MM.1S (cell line): ENCODE measurements around the gene ADAMTS17.

Source experiments
- DNase-seq: peaks from one replicate; pipeline ENCODE4 v3.0.0-alpha.2; 2015
- H2AFZ ChIP-seq: fragments of 300-600 bp; sonication (generic); 2 replicates; pipeline ENCODE4 v1.6.0; 2016; ENCODE audit warnings: antibody characterized with exemption, low read length
- H3F3A ChIP-seq: fragments of 300-600 bp; sonication (generic); 2 replicates; pipeline ENCODE4 v1.6.1; 2016; ENCODE audit warnings: mild to moderate bottlenecking, antibody characterized with exemption, low read length, moderate library complexity, mixed read lengths; ENCODE audit not compliant: insufficient read depth
- H3K27ac ChIP-seq: fragments of 300-600 bp; sonication (generic); 2 replicates; pipeline ENCODE4 v1.5.1; 2016; ENCODE audit warnings: mild to moderate bottlenecking, low read length
- H3K27me3 ChIP-seq: fragments of 300-600 bp; sonication (generic); replicated peaks from 2 replicates; pipeline ENCODE4 v1.6.0; 2016; ENCODE audit warnings: low read length; ENCODE audit not compliant: insufficient read depth
- H3K36me3 ChIP-seq: fragments of 300-600 bp; sonication (generic); replicated peaks from 2 replicates; pipeline ENCODE4 v1.6.1; 2016; ENCODE audit warnings: mild to moderate bottlenecking, low read length, mixed read lengths; ENCODE audit not compliant: insufficient read depth
- H3K4me1 ChIP-seq: fragments of 300-600 bp; sonication (generic); 2 replicates; pipeline ENCODE4 v1.6.1; 2016; ENCODE audit warnings: low read length, mixed read lengths
- H3K4me2 ChIP-seq: fragments of 300-600 bp; sonication (generic); 2 replicates; pipeline ENCODE4 v1.6.0; 2016; ENCODE audit warnings: low read depth, low read length
- H3K4me3 ChIP-seq: fragments of 300-600 bp; sonication (generic); 2 replicates; pipeline ENCODE4 v1.5.1; 2016; ENCODE audit warnings: low read length, mixed read lengths
- H3K79me2 ChIP-seq: fragments of 300-600 bp; sonication (generic); 2 replicates; pipeline ENCODE4 v1.6.1; 2016; ENCODE audit warnings: mixed run types, low read length, mixed read lengths
- H3K9ac ChIP-seq: fragments of 300-600 bp; sonication (generic); 2 replicates; pipeline ENCODE4 v1.6.1; 2016; ENCODE audit warnings: low read length, mixed read lengths
- H3K9me2 ChIP-seq: fragments of 300-600 bp; sonication (generic); replicated peaks from 2 replicates; pipeline ENCODE4 v1.6.1; 2016; ENCODE audit warnings: mild to moderate bottlenecking, low read length, mixed read lengths; ENCODE audit not compliant: insufficient read depth
- H3K9me3 ChIP-seq: fragments of 300-600 bp; sonication (generic); replicated peaks from 2 replicates; pipeline ENCODE4 v1.6.1; 2016; ENCODE audit warnings: mild to moderate bottlenecking, low read length, mixed read lengths; ENCODE audit not compliant: insufficient read depth
- H4K20me1 ChIP-seq: fragments of 300-600 bp; sonication (generic); 2 replicates; pipeline ENCODE4 v1.6.1; 2016; ENCODE audit warnings: mild to moderate bottlenecking, low read length, moderate library complexity, mixed read lengths; ENCODE audit not compliant: insufficient read depth
- CTCF ChIP-seq: fragments of 300-600 bp; sonication (generic); IDR thresholded peaks from 2 replicates; pipeline ENCODE4 v1.5.1; 2016; ENCODE audit warnings: antibody characterized with exemption, low read length, mixed read lengths
- EZH2 ChIP-seq: fragments of 300-600 bp; sonication (generic); optimal IDR thresholded peaks from 2 replicates; pipeline ENCODE3; 2017; ENCODE audit warnings: low read depth, mild to moderate bottlenecking, antibody characterized with exemption, low read length, mixed read lengths
- EZH2phosphoT487 ChIP-seq: fragments of 300-600 bp; sonication (generic); IDR thresholded peaks from 2 replicates; pipeline ENCODE4 v1.6.1; 2018; ENCODE audit warnings: antibody characterized with exemption, low read length

The ADAMTS17 gene

GRCh38 chr15:99995543-99995942, 346.2 kb downstream of the ADAMTS17 start:
- no peaks in the 10 kb centered on the region for H4K20me1 ChIP-seq
- no peaks in the 10 kb centered on the region for H3K4me1 ChIP-seq
- no peak overlapping the region for H3K4me3 ChIP-seq
- no peaks in the 10 kb centered on the region for H3K36me3 ChIP-seq
- no peak overlapping the region for H3K4me2 ChIP-seq
- no peaks in the 10 kb centered on the region for H3K9me2 ChIP-seq
- no peak overlapping the region for H3K27ac ChIP-seq
- H3K9ac ChIP-seq: no peak overlapping the region
- no peaks in the 10 kb centered on the region for H3K27me3 ChIP-seq
- H2AFZ ChIP-seq: no peak overlapping the region
- H3K79me2 ChIP-seq: no peaks in the 10 kb centered on the region
- no peaks in the 10 kb centered on the region for H3K9me3 ChIP-seq
- no peak for DNase-seq
- TF ChIP-seq CTCF (no peak), EZH2phosphoT487 (no peak), EZH2 (no peak)
- no peaks in the 10 kb centered on the region for H3F3A ChIP-seq

DNA sequence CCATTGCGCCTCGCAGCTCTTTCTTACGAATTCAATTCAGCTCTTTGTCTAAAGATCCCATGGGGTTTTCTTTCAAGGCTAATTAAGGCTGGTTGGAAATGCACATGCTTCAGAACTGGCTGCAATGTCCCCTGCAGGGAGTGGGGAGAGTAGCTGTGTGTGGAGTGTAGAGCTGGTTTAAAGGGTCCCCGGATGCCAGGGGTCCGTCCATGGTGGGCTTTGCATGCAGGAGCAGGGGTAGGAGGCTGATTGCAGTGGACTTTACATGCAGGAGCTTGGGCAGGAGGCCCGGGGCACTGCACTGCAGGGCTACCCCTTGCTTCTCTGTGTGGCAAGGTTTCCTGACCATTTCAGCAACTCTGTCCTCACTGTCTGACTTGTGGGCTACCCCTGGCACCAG, 346.9 kb downstream of the ADAMTS17 start:
- Histone ChIP-seq H3K9ac (no peak overlapping the region), H3K4me2 (no peak overlapping the region), H3K79me2 (no peaks in the 10 kb centered on the region), H4K20me1 (no peaks in the 10 kb centered on the region), H3K4me3 (no peak overlapping the region), H3K36me3 (no peaks in the 10 kb centered on the region), H3K9me2 (no peaks in the 10 kb centered on the region), H3K27ac (no peak overlapping the region), H3K4me1 (no peaks in the 10 kb centered on the region), H3K9me3 (no peaks in the 10 kb centered on the region), H2AFZ (no peak overlapping the region), H3K27me3 (no peaks in the 10 kb centered on the region), H3F3A (no peaks in the 10 kb centered on the region)
- TF ChIP-seq EZH2phosphoT487 (no peak), EZH2 (no peak), CTCF (no peak)
- DNase-seq: no peak

DNA sequence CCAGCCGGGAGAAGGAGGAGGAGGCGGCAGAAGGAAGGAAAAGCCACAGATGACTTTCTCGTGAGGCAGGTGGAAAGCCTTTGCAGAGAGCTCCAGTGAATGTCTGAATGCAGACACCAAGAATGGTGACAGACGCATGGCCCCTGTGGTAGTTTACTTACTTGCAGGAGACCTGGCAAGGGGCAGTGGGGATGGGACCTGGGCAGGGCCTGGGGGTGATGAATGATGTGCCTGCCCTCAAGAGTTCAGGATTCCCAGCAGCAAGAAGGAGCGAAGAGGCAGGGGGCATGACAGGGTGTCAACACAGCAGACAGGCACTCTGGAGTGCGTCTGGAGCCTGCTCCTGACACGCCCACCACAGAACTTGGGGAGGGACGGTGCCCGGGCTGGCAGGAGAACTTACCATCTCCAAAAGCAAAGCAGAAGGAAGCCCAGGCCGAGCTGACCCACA, 348.1 kb downstream of the ADAMTS17 start:
- H2AFZ ChIP-seq: no peak overlapping the region

More for the DNA sequence above, 348.1 kb downstream of the ADAMTS17 start:
- H3K27me3 ChIP-seq: no peaks in the 10 kb centered on the region
- no peaks in the 10 kb centered on the region for H4K20me1 ChIP-seq
- TF ChIP-seq CTCF (no peak), EZH2 (no peak), EZH2phosphoT487 (no peak)
- H3F3A ChIP-seq: no peaks in the 10 kb centered on the region
- H3K4me2 ChIP-seq: no peak overlapping the region
- DNase-seq: no peak
- no peaks in the 10 kb centered on the region for H3K9me3 ChIP-seq
- H3K36me3 ChIP-seq: no peaks in the 10 kb centered on the region
- no peaks in the 10 kb centered on the region for H3K4me1 ChIP-seq
- no peak overlapping the region for H3K4me3 ChIP-seq
- no peak overlapping the region for H3K9ac ChIP-seq
- H3K27ac ChIP-seq: no peak overlapping the region
- H3K9me2 ChIP-seq: no peaks in the 10 kb centered on the region
- no peaks in the 10 kb centered on the region for H3K79me2 ChIP-seq
